GM19025 (cell line): Measurements from ENCODE around the gene GLB1L3.
"Not testable (repeated sequence)": the region's sequence is repeated elsewhere in the genome, so short reads cannot be mapped to it uniquely, and the experiment has no call there.

Experiments
- ATAC-seq: cut with Tn5 transposase; IDR thresholded peaks from one replicate; pipeline ENCODE4 v1.9.1; 2021; ENCODE audit warnings: mild to moderate bottlenecking, low read depth, moderate library complexity; ENCODE audit not compliant: unreplicated experiment

GLB1L3 gene

DNA sequence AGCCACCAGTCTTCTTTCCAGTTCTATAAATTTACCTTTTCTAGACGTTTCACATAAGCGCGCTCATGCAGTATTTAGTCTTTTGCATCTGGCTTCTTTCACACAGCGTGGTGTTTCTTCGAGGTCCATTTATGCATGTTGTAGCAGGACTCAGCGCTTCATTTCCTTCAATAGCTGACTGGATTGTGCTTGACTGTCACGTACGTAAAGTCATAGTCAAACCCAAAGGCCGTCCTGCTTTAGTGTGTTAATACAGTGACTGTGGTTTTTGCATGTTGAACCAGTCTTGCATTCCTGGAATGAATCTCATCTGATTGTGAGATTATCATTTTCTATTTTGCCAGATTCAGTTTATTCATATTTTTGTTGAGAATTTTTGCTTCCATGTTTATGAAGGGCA, 18.5 kb downstream of the GLB1L3 start:
- ATAC-seq, result no peak

- ATAC-seq, result no peak
Measured at GRCh38 chr11:134312223-134312622, 36.0 kb downstream of the GLB1L3 start.

GRCh38 chr11:134312807-134313206, 36.6 kb downstream of the GLB1L3 start:
- no peak for ATAC-seq

GRCh38 chr11:134313379-134313778, 37.2 kb downstream of the GLB1L3 start:
- no peak for ATAC-seq

GRCh38 chr11:134313821-134314607, 37.8 kb downstream of the GLB1L3 start:
- no peak for ATAC-seq

DNA sequence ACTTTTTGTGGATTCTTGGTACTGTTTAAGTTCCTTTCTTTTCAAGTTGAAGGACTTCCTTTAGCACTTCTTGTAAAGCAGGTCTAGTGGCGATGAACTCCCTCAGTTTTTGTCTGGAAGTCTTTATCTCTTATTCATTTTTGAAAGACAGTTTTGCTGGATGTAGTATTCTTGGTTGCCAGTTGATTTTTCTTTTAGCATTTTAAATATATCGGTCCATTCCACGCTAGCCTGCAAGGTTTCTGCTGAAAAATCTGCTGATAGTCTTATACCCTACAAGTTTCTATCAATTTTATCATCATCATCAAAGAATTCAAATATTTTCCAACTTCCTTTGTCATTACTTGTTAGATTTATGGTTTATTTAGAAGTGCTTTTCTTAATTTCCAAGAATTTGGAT, 40.9 kb downstream of the GLB1L3 start:
- ATAC-seq, result no peak

DNA sequence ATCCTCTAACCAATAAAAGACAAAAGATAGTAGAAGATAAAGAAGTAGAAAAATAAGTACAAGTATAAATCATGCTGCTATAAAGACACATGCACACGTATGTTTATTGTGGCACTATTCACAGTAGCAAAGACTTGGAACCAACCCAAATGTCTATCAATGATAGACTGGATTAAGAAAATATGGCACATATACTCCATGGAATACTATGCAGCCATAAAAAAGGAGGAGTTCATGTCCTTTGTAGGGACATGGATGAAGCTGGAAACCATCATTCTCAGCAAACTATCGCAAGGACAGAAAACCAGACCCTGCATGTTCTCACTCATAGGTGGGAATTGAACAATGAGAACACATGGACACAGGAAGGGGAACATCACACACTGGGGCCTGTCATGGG, 45.2 kb downstream of the GLB1L3 start:
- ATAC-seq, result not testable (repeated sequence)

GRCh38 chr11:134322553-134322952, 46.4 kb downstream of the GLB1L3 start:
- ATAC-seq, result no peak

DNA sequence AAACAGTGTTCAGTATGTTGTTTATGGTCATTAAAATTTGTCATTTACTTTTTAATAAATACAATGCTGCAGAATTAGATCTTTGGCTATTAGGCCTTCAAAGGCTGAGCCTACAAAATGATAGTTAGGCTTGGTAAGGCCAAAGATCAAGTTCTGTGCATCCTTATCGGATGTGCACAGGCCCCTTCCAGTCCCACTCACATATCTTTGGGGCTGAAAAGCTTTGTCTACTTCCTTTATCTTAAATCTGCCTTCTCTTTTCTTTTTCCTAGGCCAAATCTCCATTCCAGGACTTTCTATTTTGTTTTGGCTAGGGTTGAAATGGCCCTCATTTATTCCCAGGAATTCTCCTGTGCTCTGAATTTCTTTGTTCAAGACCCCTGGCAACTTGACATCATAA, 52.3 kb downstream of the GLB1L3 start:
- ATAC-seq, result no peak

DNA sequence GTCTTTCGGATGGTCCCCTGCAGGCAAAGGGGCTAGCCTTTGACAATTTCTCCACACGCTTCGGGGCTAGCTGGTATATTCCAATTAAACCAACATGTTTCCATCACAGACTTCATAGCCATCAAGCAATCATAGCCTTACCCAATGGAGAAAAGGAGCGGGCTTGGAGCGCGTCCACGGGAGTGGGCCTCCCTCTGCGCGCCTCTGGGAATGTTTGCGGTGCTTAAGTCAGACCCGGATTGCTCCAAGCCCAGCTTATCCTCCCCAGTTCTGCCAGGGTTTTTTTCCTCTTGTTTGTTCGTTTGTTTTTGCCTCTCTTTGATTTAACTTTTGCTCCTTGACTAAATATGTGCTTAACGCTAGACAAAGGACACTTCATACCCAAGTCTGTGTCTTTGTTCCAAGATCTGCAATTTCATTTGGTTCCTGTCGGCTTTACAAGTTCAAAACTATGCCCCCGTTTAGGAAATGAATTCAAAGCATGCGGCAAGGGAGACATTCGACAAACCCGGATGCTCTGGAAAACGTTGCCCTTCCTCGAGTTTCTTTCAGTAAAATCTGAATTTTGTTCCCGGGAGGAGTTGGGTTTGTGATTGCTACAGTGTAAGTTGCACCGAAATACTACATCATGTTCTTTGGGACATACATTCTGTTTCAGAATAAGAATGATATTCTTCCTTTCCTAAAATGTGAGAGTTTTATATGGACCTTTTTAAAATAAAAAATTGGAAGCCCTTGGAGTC, 54.6 kb downstream of the GLB1L3 start:
- no peak for ATAC-seq

- peak; percentile 84 for ATAC-seq
Measured at GRCh38 chr11:134331354-134332188, 55.4 kb downstream of the GLB1L3 start, which contains the start of gene GLB1L2. TSS of gene GLB1L2 (plus strand) at chr11:134331988. CDS start at chr11:134332062, 74 bp downstream.

DNA sequence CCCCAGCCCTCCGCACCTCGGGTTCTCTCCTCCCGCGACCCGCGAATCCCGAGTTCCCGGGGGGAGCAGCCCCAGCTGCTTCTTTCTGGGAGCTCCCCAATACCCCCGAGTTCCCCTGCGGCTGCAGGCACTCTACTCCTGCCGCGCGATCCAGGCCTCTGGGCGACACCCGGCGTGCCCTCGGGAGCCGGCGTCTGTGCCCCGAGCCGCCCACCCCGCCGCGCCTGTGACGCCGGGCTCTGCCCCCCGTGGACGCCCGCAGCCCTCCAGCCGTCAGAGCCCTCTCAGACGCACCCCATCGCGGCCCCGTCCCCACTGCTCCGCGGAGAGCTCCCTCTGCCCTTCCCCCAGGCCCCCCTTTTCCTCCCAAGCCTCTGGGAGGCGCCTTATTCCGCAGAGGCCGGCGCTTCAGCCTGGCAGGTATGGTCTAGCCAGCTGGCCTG, 56.0 kb downstream of the GLB1L3 start:
- peak; percentile 17 for ATAC-seq

GRCh38 chr11:134332782-134333181, 56.6 kb downstream of the GLB1L3 start:
- no peak for ATAC-seq

- no peak for ATAC-seq
Measured at GRCh38 chr11:134333312-134333711, 57.1 kb downstream of the GLB1L3 start.

DNA sequence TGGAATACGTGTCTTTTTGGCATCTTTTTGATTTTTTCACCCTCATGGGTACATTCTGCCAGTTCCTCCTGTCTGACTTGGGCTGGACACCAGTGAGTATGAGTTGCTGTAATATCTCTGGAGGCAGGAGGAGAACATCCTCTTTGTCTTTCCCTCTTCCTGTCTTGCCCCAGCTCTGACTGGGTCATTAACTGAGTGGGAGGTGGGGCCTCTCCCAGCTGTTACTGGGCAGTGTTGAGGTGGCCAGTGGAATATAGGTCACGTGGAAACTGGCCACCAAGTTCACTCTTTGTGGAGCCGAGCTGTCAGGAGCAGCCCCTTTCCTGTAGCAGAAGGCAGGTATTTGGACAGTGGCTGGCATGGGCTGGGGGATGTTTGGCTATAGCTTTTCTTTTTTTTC, 57.8 kb downstream of the GLB1L3 start:
- ATAC-seq, result no peak

DNA sequence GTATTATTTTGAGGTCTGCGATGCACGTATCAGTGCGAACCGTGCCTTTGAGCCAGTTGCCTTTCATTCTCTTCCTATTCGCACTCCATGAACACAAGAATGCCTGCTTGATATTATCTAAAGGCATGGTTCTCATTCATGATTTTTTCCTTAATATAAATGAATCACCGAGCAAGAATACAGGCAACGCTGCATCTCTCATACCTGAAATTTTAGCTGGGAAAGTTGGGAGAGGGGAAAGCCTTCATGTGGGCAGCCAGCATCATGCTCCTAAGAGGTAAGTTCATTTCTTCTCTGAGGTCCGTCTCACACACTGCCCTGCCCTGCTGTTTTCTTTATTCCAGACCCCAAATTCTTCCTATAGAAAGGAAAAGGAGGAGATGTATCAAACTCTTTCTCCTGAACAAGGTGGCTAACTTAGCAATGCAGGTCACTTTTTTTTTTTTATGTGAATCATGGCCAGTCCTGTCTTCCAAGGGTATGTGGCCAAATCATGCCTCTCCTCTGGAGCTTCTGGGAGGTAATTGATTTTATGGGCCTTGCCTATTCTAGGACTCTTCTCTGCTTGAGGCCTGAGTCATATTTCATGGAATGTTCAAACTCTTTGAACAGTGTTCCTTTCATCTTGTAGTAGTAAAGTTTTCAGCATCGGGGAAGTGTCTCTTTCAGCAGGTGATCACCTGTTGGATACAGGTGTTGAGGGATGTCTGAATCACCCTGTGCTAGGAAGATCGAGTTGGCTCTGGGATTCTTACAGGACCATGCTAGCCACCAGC, 58.8 kb downstream of the GLB1L3 start:
- no peak for ATAC-seq

DNA sequence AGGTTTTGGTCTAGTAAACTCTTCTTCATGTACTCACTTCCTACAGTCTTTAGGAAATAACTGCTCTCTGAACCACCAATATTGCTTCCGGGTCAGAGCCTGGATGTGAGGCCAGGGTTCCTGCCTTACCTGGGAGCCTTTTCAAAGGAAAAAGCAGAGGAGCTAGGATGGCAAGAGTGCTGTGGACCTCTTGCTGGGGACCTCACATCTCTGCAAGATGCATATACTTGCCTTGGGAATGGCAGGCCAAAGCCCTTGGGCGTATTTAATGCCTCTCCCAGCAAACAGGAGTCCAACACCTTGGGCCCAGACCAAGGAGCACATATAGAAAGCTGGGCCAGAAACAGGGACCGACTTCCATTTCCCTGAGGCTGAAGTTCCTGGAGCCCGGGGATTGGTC, 60.9 kb downstream of the GLB1L3 start:
- no peak for ATAC-seq

DNA sequence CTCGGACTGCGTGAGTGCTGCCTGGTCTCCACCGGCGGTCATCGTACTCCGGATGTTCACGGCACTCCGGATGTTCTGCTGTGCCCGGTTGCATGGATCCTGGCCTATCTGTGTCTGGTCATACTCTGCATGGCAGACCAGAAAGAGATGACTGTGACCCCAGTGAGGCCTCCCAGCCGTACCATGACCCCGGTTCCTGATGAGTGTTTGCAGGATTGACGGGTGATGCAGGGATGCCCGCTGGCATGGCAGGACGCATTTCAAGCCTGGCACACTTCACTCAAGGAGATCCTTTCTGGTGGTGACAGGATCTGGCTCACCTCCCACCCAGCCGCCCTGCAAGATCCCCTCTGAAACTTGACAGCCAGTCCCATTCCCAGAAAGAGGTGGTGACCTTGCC, 61.9 kb downstream of the GLB1L3 start:
- ATAC-seq, result no peak

DNA sequence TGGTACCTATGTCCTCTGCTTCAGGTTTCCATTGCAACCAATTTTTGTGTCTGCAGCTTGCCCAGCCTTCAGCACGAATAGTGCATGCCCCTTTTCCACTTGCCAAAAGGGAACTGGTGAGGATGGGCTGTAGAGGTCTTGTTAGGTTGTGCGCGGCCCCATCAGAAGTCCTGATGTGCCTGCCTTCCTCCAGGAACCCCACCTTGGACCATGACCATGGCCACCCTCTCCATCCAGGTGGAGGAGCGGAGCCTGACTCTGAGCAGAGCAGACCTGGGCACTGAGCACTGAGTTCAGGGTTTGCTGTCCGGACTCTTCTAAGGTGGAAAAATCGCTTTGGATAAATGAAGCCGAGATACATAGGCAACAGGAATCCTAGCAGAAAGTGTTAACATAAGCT, 62.5 kb downstream of the GLB1L3 start:
- ATAC-seq, result no peak

GRCh38 chr11:134339756-134340155, 63.6 kb downstream of the GLB1L3 start:
- ATAC-seq, result no peak
